ENCODE measurements around the gene TSPAN33. TPM values are rescaled to one million over a fixed set of nuclear protein-coding genes. Genes with fewer than 3 reads are reported as not detected.

TSPAN33 gene
- total RNA-seq (1 to 10 TPM; 2.3 to 4.5 TPM), polyA plus RNA-seq (ENCODE audit: insufficient read length in 6 of 6) (1 to 10 TPM; 3.1 to 5.7 (median 5.4) TPM)
- long read RNA-seq, donor 1, partial matches to known transcripts, result 0 of 2 reads
- long read RNA-seq, donor 1, other reads (novel, unspliced or antisense), result 0 of 2 reads
- long read RNA-seq, donor 2, partial matches to known transcripts, result 0 of 2 reads
- long read RNA-seq, donor 2, other reads (novel, unspliced or antisense), result 0 of 2 reads
- long read RNA-seq, donor 3, result 0 reads
- long read RNA-seq, donor 4, partial matches to known transcripts, result 0 of 2 reads
- long read RNA-seq, donor 4, other reads (novel, unspliced or antisense), result 2 of 2 reads
- long read RNA-seq, donor 5, partial matches to known transcripts, result 0 of 3 reads
- long read RNA-seq, donor 5, other reads (novel, unspliced or antisense), result 0 of 3 reads
- long read RNA-seq, donor 6, partial matches to known transcripts, result 0 of 1 reads
- long read RNA-seq, donor 6, other reads (novel, unspliced or antisense), result 0 of 1 reads
- long read RNA-seq, donor 7, result 0 reads
- long read RNA-seq, donor 8, partial matches to known transcripts, result 0 of 1 reads
- long read RNA-seq, donor 8, other reads (novel, unspliced or antisense), result 0 of 1 reads
- long read RNA-seq, donor 9, result 0 reads
- long read RNA-seq, donor 10, result 0 reads
- long read RNA-seq, donor 11, transcript TSPAN33-201 (8 exons, 1,863 nt), result major isoform, 10 of 11 reads
- long read RNA-seq, donor 11, partial matches to known transcripts, result 0 of 11 reads
- long read RNA-seq, donor 11, other reads (novel, unspliced or antisense), result 0 of 11 reads
- long read RNA-seq, donor 12, result 0 reads

GRCh38 chr7:129144095-129144833, at the start of gene TSPAN33:
TSS of gene TSPAN33 (plus strand) at chr7:129144707. CDS start at chr7:129144981, 274 bp downstream.
- Histone ChIP-seq H3K4me1 (peaks cover 0 to 21% of the 10 kb centered on the region in 2 donors), H3K4me3 (peak within 1 kb of the TSS; percentile 15 to 40), H3K27ac (no peak within 1 kb of the TSS), H3K9me3 (no peaks in the 10 kb centered on the region), H3K27me3 (peaks cover 22 to 77% of the 10 kb centered on the region in 2 donors), H3K36me3 (no peaks in the 10 kb centered on the region)
- DNase-seq (peak; percentile 54 to 94 (median 67)), ATAC-seq (peak; percentile 97)
- intact Hi-C loops (cut with DNase I), result no loop called here
- TF ChIP-seq CTCF (IDR thresholded peaks at IDR 0.05), result no peak

GRCh38 chr7:129095258-129095657, 49.2 kb upstream of the TSPAN33 start:
- intact Hi-C loops (cut with DNase I), result no loop called here
- no peaks in the 10 kb centered on the region for H3K36me3 ChIP-seq
- peaks cover 0 to 15% of the 10 kb centered on the region in 2 donors for H3K27me3 ChIP-seq
- ATAC-seq (no peak), DNase-seq (no peak)
- no peak overlapping the region for H3K27ac ChIP-seq
- no peaks in the 10 kb centered on the region for H3K9me3 ChIP-seq
- TF ChIP-seq CTCF (IDR thresholded peaks at IDR 0.05), result no peak
- no peak overlapping the region for H3K4me3 ChIP-seq
- H3K4me1 ChIP-seq, result peaks cover 0 to 18% of the 10 kb centered on the region in 2 donors

- Histone ChIP-seq H3K27ac (no peak overlapping the region), H3K9me3 (no peaks in the 10 kb centered on the region), H3K4me1 (no peaks in the 10 kb centered on the region), H3K36me3 (no peaks in the 10 kb centered on the region), H3K4me3 (no peak overlapping the region), H3K27me3 (peaks cover 0 to 12% of the 10 kb centered on the region in 2 donors)
- ATAC-seq, result no peak
- TF ChIP-seq CTCF (IDR thresholded peaks at IDR 0.05), result no peak
- no peak for DNase-seq
- intact Hi-C loops (cut with DNase I), result no loop called here
These were observed 46.0 kb upstream of the TSPAN33 start for GRCh38 chr7:129098409-129099084.

- no peak for TF ChIP-seq CTCF (IDR thresholded peaks at IDR 0.05)
- H3K4me3 ChIP-seq, result no peak overlapping the region
- intact Hi-C loops (cut with DNase I), result no loop called here
- H3K9me3 ChIP-seq, result no peaks in the 10 kb centered on the region
- no peak for DNase-seq
- peaks cover 0 to 8% of the 10 kb centered on the region in 2 donors for H3K27me3 ChIP-seq
- no peak overlapping the region for H3K27ac ChIP-seq
- no peak for ATAC-seq
- no peaks in the 10 kb centered on the region for H3K36me3 ChIP-seq
- H3K4me1 ChIP-seq, result no peaks in the 10 kb centered on the region
These were observed 43.7 kb upstream of the TSPAN33 start for GRCh38 chr7:129100827-129101166.
